Measurements from ENCODE around the gene IFNA16.
"Not testable (repeated sequence)": the region's sequence is repeated elsewhere in the genome, so short reads cannot be mapped to it uniquely, and the experiment has no call there.

Gene IFNA16

DNA sequence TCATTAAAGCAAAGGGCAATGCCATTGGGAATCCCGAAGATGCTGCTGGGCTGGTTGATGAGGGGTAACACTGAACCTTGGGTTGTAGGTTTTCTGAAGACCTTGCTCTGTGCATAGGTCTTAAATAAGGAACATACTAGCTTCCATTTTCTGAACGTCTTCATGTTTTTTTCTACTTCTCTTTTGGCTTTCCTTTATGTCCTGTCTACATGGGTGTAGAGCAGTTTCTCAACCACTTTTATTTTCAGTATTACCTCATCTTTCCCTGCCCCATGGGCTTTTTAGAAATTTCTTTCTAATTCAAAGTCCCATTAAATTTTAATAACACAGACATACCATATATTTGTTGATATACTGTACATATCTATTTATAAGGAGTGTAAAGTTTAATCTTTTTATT, 22.8 kb upstream of the IFNA16 start, which contains the start of gene IFNA14:
IFNA14 (minus strand) TSS at position 95 of the 400 bp plus-strand sequence; CDS start at position 25, 70 bp downstream.
- no peak for TF ChIP-seq CTCF (IDR thresholded peaks at IDR 0.05; ENCODE audit: low read depth, low read length)
- H3K4me3 ChIP-seq (replicated peaks in 1 of 2; ENCODE audit: low read depth in 2 of 2, low read length in 2 of 2) = no peak within 1 kb of the TSS
- DNase-seq (ENCODE audit: low read depth in 2 of 2) = no peak

DNA sequence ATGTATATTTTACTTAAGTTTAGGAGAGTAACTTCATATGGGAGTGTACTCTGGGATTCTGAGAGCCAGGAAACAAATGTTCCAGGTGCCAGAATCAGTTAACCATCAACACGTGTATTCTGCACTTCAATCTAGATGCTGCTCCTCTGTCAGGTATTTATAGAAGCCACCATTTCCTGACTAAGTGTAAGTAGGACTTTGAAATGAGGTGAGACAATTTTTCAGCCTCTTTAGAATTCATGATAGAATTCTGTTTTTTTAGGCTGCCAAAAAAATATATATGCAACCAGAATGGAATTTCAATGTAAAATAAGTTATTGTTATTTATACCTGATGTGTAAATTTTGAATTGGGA, 19.2 kb upstream of the IFNA16 start:
- not testable (repeated sequence) for H3K4me3 ChIP-seq (replicated peaks in 1 of 2; ENCODE audit: low read depth in 2 of 2, low read length in 2 of 2); DNase-seq (ENCODE audit: low read depth in 2 of 2)

DNA sequence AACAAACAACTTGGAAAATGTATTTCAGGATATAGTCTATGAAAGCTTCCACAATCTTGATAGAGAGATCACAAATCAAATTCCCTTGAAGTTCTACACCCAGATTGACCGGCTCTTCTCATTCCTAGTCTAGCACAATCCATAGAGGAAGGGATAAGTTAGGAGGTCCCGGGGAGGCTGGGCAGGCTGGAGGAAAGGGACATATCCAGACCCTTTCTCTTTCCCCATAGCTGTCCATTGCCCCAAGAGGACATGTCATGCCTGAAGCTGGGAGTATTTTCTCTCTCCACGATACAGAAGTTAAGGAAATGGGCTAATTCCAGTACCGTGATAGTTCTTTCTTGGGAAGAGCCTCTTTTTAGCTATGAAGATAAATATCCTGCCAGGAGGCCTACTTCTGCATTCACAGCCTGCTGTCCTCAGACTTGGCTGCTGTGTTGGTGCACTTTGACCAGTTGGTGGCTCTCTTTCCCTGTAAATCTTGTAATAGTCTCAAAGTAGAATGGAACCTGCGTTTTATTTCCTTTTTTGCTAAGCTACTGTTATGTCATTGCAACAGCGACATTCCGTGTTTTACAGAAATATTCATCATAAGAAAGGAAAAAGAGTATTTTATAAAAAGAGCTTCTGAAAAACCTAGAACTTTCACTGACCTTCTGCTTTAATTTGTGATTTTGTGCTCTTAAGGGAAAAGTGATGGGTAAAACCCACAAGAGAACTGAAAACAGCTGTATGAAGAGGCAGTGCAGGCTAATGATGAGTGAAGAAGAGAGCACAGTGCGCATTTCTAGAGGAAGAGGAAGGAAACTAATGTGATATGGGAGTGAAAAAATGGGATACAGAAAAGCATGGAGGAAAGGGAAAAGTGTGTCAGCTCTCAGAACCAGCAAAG, 18.6 kb upstream of the IFNA16 start:
- not testable (repeated sequence) for H3K4me3 ChIP-seq (replicated peaks in 1 of 2; ENCODE audit: low read depth in 2 of 2, low read length in 2 of 2)
- TF ChIP-seq CTCF (IDR thresholded peaks at IDR 0.05; ENCODE audit: low read depth, low read length) = peak; percentile 62

GRCh38 chr9:21234153-21234687, 17.1 kb upstream of the IFNA16 start:
- no peak for DNase-seq (ENCODE audit: low read depth in 2 of 2)
- no peak overlapping the region for H3K4me3 ChIP-seq (replicated peaks in 1 of 2; ENCODE audit: low read depth in 2 of 2, low read length in 2 of 2)
- no peak for TF ChIP-seq CTCF (IDR thresholded peaks at IDR 0.05; ENCODE audit: low read depth, low read length)

More for the DNA sequence above, 18.6 kb upstream of the IFNA16 start:
- DNase-seq (ENCODE audit: low read depth in 2 of 2) = peak; percentile 59 to 68

- DNase-seq (ENCODE audit: low read depth in 2 of 2) = no peak
- no peak overlapping the region for H3K4me3 ChIP-seq (replicated peaks in 1 of 2; ENCODE audit: low read depth in 2 of 2, low read length in 2 of 2)
- TF ChIP-seq CTCF (IDR thresholded peaks at IDR 0.05; ENCODE audit: low read depth, low read length) = no peak
These were observed 16.1 kb upstream of the IFNA16 start for GRCh38 chr9:21233258-21233657.

DNA sequence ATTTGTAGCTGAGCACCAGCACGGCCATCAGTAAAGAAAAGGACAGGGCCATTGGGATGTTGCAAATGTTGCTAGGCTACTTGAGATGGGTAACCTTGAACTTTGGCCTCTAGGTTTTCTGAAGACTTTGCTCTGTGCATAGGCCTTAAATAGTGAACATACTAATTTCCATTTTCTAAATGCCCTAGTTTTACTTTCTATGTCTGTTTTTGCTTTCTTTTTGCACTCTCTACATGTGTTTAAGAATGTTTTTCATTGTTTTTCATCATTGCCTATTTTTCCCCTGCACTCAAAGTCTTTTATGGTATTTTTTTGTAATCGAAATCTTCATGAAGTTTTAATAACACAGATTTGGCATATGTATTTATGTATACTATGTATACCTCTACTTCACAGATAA, 11.0 kb upstream of the IFNA16 start, which contains the start of gene IFNA17:
IFNA17 (minus strand) TSS at position 101 of the 400 bp plus-strand sequence; CDS start at position 52, 49 bp downstream.
- H3K4me3 ChIP-seq (replicated peaks in 1 of 2; ENCODE audit: low read depth in 2 of 2, low read length in 2 of 2) = no peak within 1 kb of the TSS
- DNase-seq (ENCODE audit: low read depth in 2 of 2) = no peak
- TF ChIP-seq CTCF (IDR thresholded peaks at IDR 0.05; ENCODE audit: low read depth, low read length) = no peak
